HEK293T (cell line): ENCODE results near the gene TLE4.

Source experiments
- ARNT ChIP-seq: fragments of 450-650 bp; IDR thresholded peaks from 2 replicates; pipeline ENCODE4 v1.6.1; 2017; ENCODE audit warnings: mild to moderate bottlenecking
- CTBP1 ChIP-seq: fragments of 450-650 bp; IDR thresholded peaks from 2 replicates; pipeline ENCODE4 v1.6.1; 2016; ENCODE audit warnings: borderline replicate concordance
- LEF1 ChIP-seq: fragments of 450-650 bp; IDR thresholded peaks from 2 replicates; pipeline ENCODE4 v1.6.1; 2017; ENCODE audit warnings: mild to moderate bottlenecking, borderline replicate concordance
- TARDBP ChIP-seq: fragments of 450-650 bp; IDR thresholded peaks from 2 replicates; pipeline ENCODE4 v1.6.1; 2016

DNA sequence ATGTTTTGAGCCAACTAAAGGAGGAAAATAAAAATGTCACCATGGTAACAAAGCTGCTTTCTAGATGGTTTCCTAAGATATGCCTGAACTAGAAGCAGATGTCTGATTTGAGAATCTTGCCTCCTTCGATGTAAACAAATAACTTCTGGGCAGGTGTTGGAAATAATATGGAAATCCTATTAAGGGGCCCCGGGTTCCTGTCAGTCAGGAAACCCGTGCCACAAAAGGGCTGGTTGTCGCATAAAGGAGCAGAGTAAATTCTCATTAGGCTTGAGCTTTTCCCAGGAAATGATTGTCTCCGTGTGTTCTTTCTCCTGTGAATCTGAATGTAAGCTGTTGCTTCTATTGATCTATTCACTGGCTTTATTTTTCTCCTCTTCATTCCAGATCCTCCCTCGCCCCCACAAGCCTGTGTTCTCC lies 90.8 kb downstream of the TLE4 start:
- TF ChIP-seq ARNT: no peak
- no peak for TF ChIP-seq CTBP1
- no peak for TF ChIP-seq TARDBP
- TF ChIP-seq LEF1: no peak
